BLaER1 treated with 17β-estradiol and CSF1 and Interleukin-3, amounts not matched to agents 10 nM and 100 nM (cell line): ENCODE measurements around the gene FLT3LG.

ENCODE experiments used
- H3K27ac ChIP-seq, 11 experiments: shearing (Covaris generic); formaldehyde crosslinking; 2 replicates each; pipeline ENCODE4 v1.8.1; 2022
- H3K27me3 ChIP-seq, 11 experiments: shearing (Covaris generic); formaldehyde crosslinking; 2 replicates each; pipeline ENCODE4 v1.8.1; 2022
- H3K36me3 ChIP-seq, 11 experiments: shearing (Covaris generic); formaldehyde crosslinking; 2 replicates each; pipeline ENCODE4 v1.8.1; 2022
- H3K4me1 ChIP-seq, 10 experiments: shearing (Covaris generic); formaldehyde crosslinking; 2 replicates each; pipeline ENCODE4 v1.8.1; 2022
- H3K4me2 ChIP-seq, 11 experiments: shearing (Covaris generic); formaldehyde crosslinking; 2 replicates each; pipeline ENCODE4 v1.8.1; 2022
- H3K4me3 ChIP-seq, 10 experiments: shearing (Covaris generic); formaldehyde crosslinking; 2 replicates each; pipeline ENCODE4 v1.8.1; 2022
- H3K9ac ChIP-seq, 11 experiments: shearing (Covaris generic); formaldehyde crosslinking; 2 replicates each; pipeline ENCODE4 v1.8.1; 2022
- H3K9me3 ChIP-seq, 11 experiments: shearing (Covaris generic); formaldehyde crosslinking; replicated peaks in 1 of 11; 2 replicates each; pipeline ENCODE4 v1.8.1; 2022
- H4K20me1 ChIP-seq, 11 experiments: shearing (Covaris generic); formaldehyde crosslinking; 2 replicates each; pipeline ENCODE4 v1.8.1; 2022
- Cebpa-rat ChIP-seq, 11 experiments: shearing (Covaris generic); IDR thresholded peaks; 2 replicates each; pipeline ENCODE4 v1.8.1; 2022

Gene FLT3LG

GRCh38 chr19:49515767-49516166, 41.8 kb downstream of the FLT3LG start:
- Histone ChIP-seq H3K4me2 (peak overlapping the region; percentile 87 to 99 (median 95)), H3K4me1 (peaks cover 72 to 88% (median 76%) of the 10 kb centered on the region in 10 experiments), H3K36me3 (peaks cover 0 to 54% (median 8%) of the 10 kb centered on the region in 11 experiments; a peak in 15 of 22 replicates), H3K27ac (peak overlapping the region; percentile 58 to 98 (median 91); a peak in 21 of 22 replicates), H4K20me1 (peaks cover 0 to 40% (median 0%) of the 10 kb centered on the region in 11 experiments; a peak in 7 of 22 replicates), H3K9me3 (no peaks in the 10 kb centered on the region), H3K9ac (peak overlapping the region; percentile 26 to 95 (median 86); a peak in 21 of 22 replicates), H3K27me3 (no peaks in the 10 kb centered on the region), H3K4me3 (peak overlapping the region in 8 of 10 experiments; percentile 12 to 96 (median 78); a peak in 13 of 20 replicates)
- peak in 8 of 11 experiments; percentile 62 to 93 (median 88); a peak in 16 of 22 replicates for TF ChIP-seq Cebpa-rat (IDR thresholded peaks at IDR 0.05)

GRCh38 chr19:49518033-49518432, 44.0 kb downstream of the FLT3LG start:
- Histone ChIP-seq H3K27ac (peak overlapping the region in 9 of 11 experiments; percentile 80 to 98 (median 93); a peak in 13 of 22 replicates), H3K27me3 (no peaks in the 10 kb centered on the region), H3K4me1 (peaks cover 55 to 94% (median 58%) of the 10 kb centered on the region in 10 experiments), H4K20me1 (peaks cover 0 to 48% (median 3%) of the 10 kb centered on the region in 11 experiments; a peak in 7 of 22 replicates), H3K4me3 (0 out of 20 replicates have a peak overlapping the region, but pooled peaks of 1 of the 10 experiments have one; percentile 33), H3K9me3 (no peaks in the 10 kb centered on the region), H3K36me3 (peaks cover 0 to 74% (median 26%) of the 10 kb centered on the region in 11 experiments; a peak in 15 of 22 replicates), H3K4me2 (peak overlapping the region; percentile 87 to 99 (median 95); a peak in 21 of 22 replicates), H3K9ac (peak overlapping the region in 6 of 11 experiments; percentile 57 to 91 (median 69); a peak in 7 of 22 replicates)
- no peak for TF ChIP-seq Cebpa-rat (IDR thresholded peaks at IDR 0.05)

GRCh38 chr19:49520705-49521319, 46.8 kb downstream of the FLT3LG start:
- H3K27me3 ChIP-seq: no peaks in the 10 kb centered on the region
- H3K4me1 ChIP-seq: peaks cover 28 to 76% (median 38%) of the 10 kb centered on the region in 10 experiments
- H3K4me3 ChIP-seq: no peak overlapping the region
- TF ChIP-seq Cebpa-rat (IDR thresholded peaks at IDR 0.05): no peak
- peak overlapping the region in 3 of 11 experiments; percentile 48 to 99 (median 52); a peak in 7 of 22 replicates for H3K4me2 ChIP-seq
- peaks cover 0 to 88% (median 45%) of the 10 kb centered on the region in 11 experiments; a peak in 16 of 22 replicates for H3K36me3 ChIP-seq
- H4K20me1 ChIP-seq: peaks cover 0 to 58% (median 19%) of the 10 kb centered on the region in 11 experiments; a peak in 13 of 22 replicates
- no peaks in the 10 kb centered on the region for H3K9me3 ChIP-seq
- H3K9ac ChIP-seq: peak overlapping the region in 3 of 11 experiments; percentile 28 to 59 (median 53); a peak in 4 of 22 replicates
- H3K27ac ChIP-seq: peak overlapping the region in 3 of 11 experiments; percentile 57 to 66 (median 64); a peak in 5 of 22 replicates

GRCh38 chr19:49524812-49525455, 50.9 kb downstream of the FLT3LG start:
- Histone ChIP-seq H4K20me1 (peaks cover 0 to 63% (median 19%) of the 10 kb centered on the region in 11 experiments; a peak in 13 of 22 replicates), H3K9ac (peak overlapping the region in 1 of 11 experiments; percentile 46; a peak in 1 of 22 replicates), H3K27ac (no peak overlapping the region), H3K4me1 (peaks cover 14 to 54% (median 22%) of the 10 kb centered on the region in 10 experiments; a peak in 19 of 20 replicates), H3K27me3 (peaks cover 0 to 9% (median 0%) of the 10 kb centered on the region in 11 experiments; a peak in 2 of 22 replicates), H3K36me3 (peaks cover 0 to 92% (median 58%) of the 10 kb centered on the region in 11 experiments; a peak in 16 of 22 replicates), H3K4me3 (no peak overlapping the region), H3K9me3 (no peaks in the 10 kb centered on the region), H3K4me2 (no peak overlapping the region)
- TF ChIP-seq Cebpa-rat (IDR thresholded peaks at IDR 0.05): no peak

- Histone ChIP-seq H3K9ac (peak overlapping the region in 2 of 11 experiments; percentile 36 to 43; a peak in 3 of 22 replicates), H3K27me3 (peaks cover 0 to 19% (median 8%) of the 10 kb centered on the region in 11 experiments; a peak in 15 of 22 replicates), H3K4me1 (peaks cover 20 to 35% (median 24%) of the 10 kb centered on the region in 10 experiments; a peak in 19 of 20 replicates), H4K20me1 (peaks cover 0 to 66% (median 16%) of the 10 kb centered on the region in 11 experiments; a peak in 14 of 22 replicates), H3K36me3 (peaks cover 0 to 95% (median 32%) of the 10 kb centered on the region in 11 experiments; a peak in 14 of 22 replicates), H3K9me3 (no peaks in the 10 kb centered on the region), H3K4me3 (peak overlapping the region in 6 of 10 experiments; percentile 0 to 42 (median 32); a peak in 6 of 20 replicates), H3K27ac (no peak overlapping the region; a peak in 1 of 22 replicates), H3K4me2 (peak overlapping the region; percentile 71 to 91 (median 79))
- no peak for TF ChIP-seq Cebpa-rat (IDR thresholded peaks at IDR 0.05)
Observed at GRCh38 chr19:49528211-49528771, 54.3 kb downstream of the FLT3LG start.

- Histone ChIP-seq H3K9ac (no peak overlapping the region), H3K27ac (no peak overlapping the region), H3K9me3 (no peaks in the 10 kb centered on the region)
Observed at GRCh38 chr19:49530708-49531107, 56.7 kb downstream of the FLT3LG start.

GRCh38 chr19:49533551-49534488, 59.8 kb downstream of the FLT3LG start:
- peaks cover 0 to 63% (median 0%) of the 10 kb centered on the region in 11 experiments; a peak in 10 of 22 replicates for H3K36me3 ChIP-seq
- no peak for TF ChIP-seq Cebpa-rat (IDR thresholded peaks at IDR 0.05)
- H3K27me3 ChIP-seq: peaks cover 0 to 38% (median 17%) of the 10 kb centered on the region in 11 experiments; a peak in 16 of 22 replicates
- peak overlapping the region; percentile 89 to 100 (median 93) for H3K4me2 ChIP-seq
- H3K9me3 ChIP-seq: no peaks in the 10 kb centered on the region
- peak overlapping the region; percentile 25 to 69 (median 57); a peak in 20 of 22 replicates for H3K9ac ChIP-seq
- peaks cover 0 to 44% (median 13%) of the 10 kb centered on the region in 11 experiments; a peak in 13 of 22 replicates for H4K20me1 ChIP-seq
- peak overlapping the region in 7 of 11 experiments; percentile 8 to 59 (median 34); a peak in 8 of 22 replicates for H3K27ac ChIP-seq
- H3K4me3 ChIP-seq: peak overlapping the region; percentile 45 to 66 (median 58)
- H3K4me1 ChIP-seq: peaks cover 52 to 65% (median 57%) of the 10 kb centered on the region in 10 experiments

More at GRCh38 chr19:49530708-49531107, 56.7 kb downstream of the FLT3LG start:
- TF ChIP-seq Cebpa-rat (IDR thresholded peaks at IDR 0.05): no peak
- peaks cover 39 to 59% (median 46%) of the 10 kb centered on the region in 10 experiments for H3K4me1 ChIP-seq
- H3K27me3 ChIP-seq: peaks cover 0 to 32% (median 17%) of the 10 kb centered on the region in 11 experiments; a peak in 16 of 22 replicates
- H4K20me1 ChIP-seq: peaks cover 0 to 63% (median 14%) of the 10 kb centered on the region in 11 experiments; a peak in 13 of 22 replicates
- no peak overlapping the region for H3K4me2 ChIP-seq
- H3K4me3 ChIP-seq: no peak overlapping the region
- peaks cover 0 to 71% (median 14%) of the 10 kb centered on the region in 11 experiments; a peak in 13 of 22 replicates for H3K36me3 ChIP-seq
